Astrocyte of the spinal cord (primary cell): ENCODE data around the gene TAAR6.
A peak's percentile ranks its signal among the peaks of the same experiment; 100 is the strongest.

Source experiments
- DNase-seq: peaks from one replicate; pipeline ENCODE4 v3.0.0; 2011; ENCODE audit warnings: low read depth, low spot score
- H3K4me3 ChIP-seq: 2 replicates; pipeline ENCODE4 v1.5.1; 2011; ENCODE audit warnings: low read depth, mild to moderate bottlenecking, low read length, moderate library complexity
- in situ Hi-C: cut with HindIII; loops from 2 replicates; pipeline ENCODE4 v1.10.0; 2017; ENCODE audit warnings: low sequenced_read_pairs
- TF ChIP-seq, protein P1 (sequence below): IDR thresholded peaks from 2 replicates; pipeline ENCODE4 v1.5.1; 2012; ENCODE audit warnings: low read depth, mild to moderate bottlenecking, low read length, inconsistent platforms

TAAR6 gene, protein sequence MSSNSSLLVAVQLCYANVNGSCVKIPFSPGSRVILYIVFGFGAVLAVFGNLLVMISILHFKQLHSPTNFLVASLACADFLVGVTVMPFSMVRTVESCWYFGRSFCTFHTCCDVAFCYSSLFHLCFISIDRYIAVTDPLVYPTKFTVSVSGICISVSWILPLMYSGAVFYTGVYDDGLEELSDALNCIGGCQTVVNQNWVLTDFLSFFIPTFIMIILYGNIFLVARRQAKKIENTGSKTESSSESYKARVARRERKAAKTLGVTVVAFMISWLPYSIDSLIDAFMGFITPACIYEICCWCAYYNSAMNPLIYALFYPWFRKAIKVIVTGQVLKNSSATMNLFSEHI

DNA sequence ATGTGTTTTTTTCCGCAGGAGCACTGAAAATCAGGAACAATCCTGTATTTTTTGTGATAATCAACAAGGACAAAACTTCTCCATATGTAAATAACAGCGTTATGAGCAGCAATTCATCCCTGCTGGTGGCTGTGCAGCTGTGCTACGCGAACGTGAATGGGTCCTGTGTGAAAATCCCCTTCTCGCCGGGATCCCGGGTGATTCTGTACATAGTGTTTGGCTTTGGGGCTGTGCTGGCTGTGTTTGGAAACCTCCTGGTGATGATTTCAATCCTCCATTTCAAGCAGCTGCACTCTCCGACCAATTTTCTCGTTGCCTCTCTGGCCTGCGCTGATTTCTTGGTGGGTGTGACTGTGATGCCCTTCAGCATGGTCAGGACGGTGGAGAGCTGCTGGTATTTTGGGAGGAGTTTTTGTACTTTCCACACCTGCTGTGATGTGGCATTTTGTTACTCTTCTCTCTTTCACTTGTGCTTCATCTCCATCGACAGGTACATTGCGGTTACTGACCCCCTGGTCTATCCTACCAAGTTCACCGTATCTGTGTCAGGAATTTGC, at the start of gene TAAR6:
TAAR6 (plus strand) TSS at position 102 of the 557 bp plus-strand sequence; CDS start at position 102, 0 bp downstream.
- no peak within 1 kb of the TSS for H3K4me3 ChIP-seq
- DNase-seq, result no peak
- in situ Hi-C loops, result no loop called here
- TF ChIP-seq, protein P1, sequence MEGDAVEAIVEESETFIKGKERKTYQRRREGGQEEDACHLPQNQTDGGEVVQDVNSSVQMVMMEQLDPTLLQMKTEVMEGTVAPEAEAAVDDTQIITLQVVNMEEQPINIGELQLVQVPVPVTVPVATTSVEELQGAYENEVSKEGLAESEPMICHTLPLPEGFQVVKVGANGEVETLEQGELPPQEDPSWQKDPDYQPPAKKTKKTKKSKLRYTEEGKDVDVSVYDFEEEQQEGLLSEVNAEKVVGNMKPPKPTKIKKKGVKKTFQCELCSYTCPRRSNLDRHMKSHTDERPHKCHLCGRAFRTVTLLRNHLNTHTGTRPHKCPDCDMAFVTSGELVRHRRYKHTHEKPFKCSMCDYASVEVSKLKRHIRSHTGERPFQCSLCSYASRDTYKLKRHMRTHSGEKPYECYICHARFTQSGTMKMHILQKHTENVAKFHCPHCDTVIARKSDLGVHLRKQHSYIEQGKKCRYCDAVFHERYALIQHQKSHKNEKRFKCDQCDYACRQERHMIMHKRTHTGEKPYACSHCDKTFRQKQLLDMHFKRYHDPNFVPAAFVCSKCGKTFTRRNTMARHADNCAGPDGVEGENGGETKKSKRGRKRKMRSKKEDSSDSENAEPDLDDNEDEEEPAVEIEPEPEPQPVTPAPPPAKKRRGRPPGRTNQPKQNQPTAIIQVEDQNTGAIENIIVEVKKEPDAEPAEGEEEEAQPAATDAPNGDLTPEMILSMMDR, result no peak

DNA sequence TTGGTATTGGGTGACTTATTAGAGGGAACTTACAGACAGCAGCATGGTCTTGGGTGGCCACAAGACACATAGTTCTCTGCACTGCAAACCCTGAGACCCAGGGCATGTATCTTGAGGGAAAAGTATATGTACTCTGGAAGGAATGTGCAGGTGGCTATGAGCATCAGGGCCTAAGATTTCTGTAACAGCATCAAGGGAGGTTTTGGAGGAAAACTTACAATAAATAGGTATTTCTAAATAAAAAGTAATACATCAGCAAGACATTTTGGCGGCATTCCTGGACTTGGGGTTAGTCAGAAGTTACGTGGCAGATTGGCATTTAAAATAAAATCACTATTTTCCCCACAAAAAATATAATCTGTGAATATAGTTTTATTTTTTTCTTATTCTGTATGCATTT, 49.2 kb upstream of the TAAR6 start:
- H3K4me3 ChIP-seq, result no peak overlapping the region
- in situ Hi-C loops, result no loop called here
- peak; percentile 35 for DNase-seq
- TF ChIP-seq, protein P1, result no peak

DNA sequence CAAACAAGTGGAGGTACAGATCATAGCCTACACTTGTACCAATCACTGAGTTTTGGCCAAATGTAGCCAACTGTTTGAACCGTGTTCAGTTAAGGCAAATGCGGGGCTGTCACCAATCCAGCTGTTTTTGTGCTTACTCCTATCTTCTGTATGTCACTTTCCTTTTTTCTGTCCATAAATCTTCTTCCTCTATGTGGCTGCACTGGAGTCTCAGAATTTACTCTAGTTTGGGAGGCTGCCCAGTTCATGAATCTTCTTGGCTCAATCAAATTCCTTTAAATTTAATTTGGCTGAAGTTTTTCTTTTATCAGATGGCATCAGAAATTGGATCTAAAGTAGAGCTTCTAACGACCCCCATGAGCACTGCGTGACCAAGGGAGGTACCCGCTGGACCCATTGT, 45.5 kb upstream of the TAAR6 start:
- TF ChIP-seq, protein P1, result no peak
- no peak overlapping the region for H3K4me3 ChIP-seq
- in situ Hi-C loops, result no loop called here
- no peak for DNase-seq

DNA sequence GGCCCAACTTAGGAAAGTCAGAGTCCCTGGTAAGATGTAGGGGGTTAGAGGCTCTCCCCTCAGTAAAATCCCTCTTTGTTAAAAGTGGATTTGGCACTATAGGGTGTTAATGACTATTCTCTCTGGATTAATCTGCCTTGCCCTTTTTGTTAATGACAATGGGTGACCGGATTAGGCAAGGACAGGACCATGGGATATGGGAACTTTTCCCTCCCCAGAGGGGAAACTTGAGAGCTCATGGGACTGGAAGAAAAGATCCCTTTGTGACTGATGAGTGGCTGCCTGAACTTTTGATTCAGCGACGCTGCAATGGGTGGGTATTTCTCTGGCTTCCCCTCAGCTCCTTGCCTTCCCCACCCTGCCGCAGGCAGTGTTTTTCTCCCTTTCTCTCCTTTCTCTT, 44.3 kb upstream of the TAAR6 start:
- in situ Hi-C loops, result no loop called here
- no peak overlapping the region for H3K4me3 ChIP-seq
- TF ChIP-seq, protein P1, result no peak
- no peak for DNase-seq

DNA sequence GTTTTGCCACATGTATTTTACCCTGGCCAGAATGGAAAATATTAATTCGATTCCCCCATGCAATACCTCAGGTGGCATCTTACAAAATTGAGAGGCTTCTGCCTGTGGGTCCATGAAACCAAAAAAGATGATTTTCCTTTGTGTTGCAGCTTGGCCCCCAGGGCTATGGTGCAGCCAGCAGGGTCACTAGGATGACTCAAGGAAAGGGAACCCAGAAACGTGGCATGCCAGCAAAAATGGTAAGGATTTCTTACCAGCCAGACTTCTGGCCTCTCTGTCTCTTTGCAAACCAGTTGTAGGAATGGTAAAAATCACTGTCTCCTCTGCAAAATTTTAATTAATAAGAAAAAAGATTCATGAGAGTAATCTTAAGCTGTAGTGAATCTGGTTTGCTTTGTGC, 43.7 kb upstream of the TAAR6 start:
- TF ChIP-seq, protein P1, result no peak
- H3K4me3 ChIP-seq, result no peak overlapping the region
- in situ Hi-C loops, result no loop called here
- no peak for DNase-seq

DNA sequence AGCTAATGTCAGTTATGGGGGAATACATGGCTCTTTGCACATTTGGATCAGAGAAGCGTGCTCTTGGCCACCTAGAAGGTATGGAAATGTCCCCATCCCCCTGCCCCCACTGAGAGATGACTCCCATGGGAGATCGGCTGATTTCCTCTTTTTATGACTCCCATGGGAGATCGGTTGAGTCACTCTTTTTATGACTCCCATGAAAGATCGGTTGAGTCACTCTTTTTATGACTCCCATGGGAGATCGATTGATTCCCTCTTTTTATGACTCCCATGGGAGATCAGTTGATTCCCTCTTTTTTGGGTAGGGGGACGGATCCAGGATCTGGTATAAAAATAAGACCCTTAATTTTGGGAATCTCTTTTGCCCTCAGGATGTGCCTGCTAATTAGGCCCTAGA, 42.3 kb upstream of the TAAR6 start:
- no peak overlapping the region for H3K4me3 ChIP-seq
- TF ChIP-seq, protein P1, result no peak
- in situ Hi-C loops, result no loop called here
- DNase-seq, result no peak
